H1 (cell line): ENCODE measurements around the gene THAP4. TPM values are rescaled to one million over a fixed set of nuclear protein-coding genes. Genes with fewer than 3 reads are reported as not detected.

ENCODE experiments used
- MAX ChIP-seq: IDR thresholded peaks from 2 replicates; pipeline ENCODE4 v1.6.1; 2012; ENCODE audit warnings: inconsistent platforms
- RFX5 ChIP-seq: IDR thresholded peaks from 2 replicates; pipeline ENCODE4 v1.6.1; 2011; ENCODE audit warnings: low read depth, low read length, improper control_type of control experiment, borderline replicate concordance
- SP1 ChIP-seq: IDR thresholded peaks from 2 replicates; pipeline ENCODE4 v1.6.1; 2011; ENCODE audit warnings: low read depth, low read length
- polyA plus RNA-seq, 7 experiments: library from polyadenylated mRNA; depleted of rRNA in 3 of 7; stranded (reverse) in 5 of 7; unstranded in 2 of 7; fragments of >200 nt in 5 of 7; fragments of 200-250 nt in 2 of 7; gene quantifications; 1 replicate in 5 of 7; 2 replicates in 1 of 7; 4 replicates in 1 of 7; pipeline versions ENCODE4 v1.2.1 to v1.2.3, GENCODE V29; 2011 to 2013; ENCODE audit warnings: missing spikeins in 2 of 7, mixed read lengths in 2 of 7
- total RNA-seq: library from RNA; stranded (reverse); fragmentation: NEBNext Ultra II Directional; extraction: Animal tissue kit (Norgen Biotek cat#: 25700); gene quantifications from 2 replicates; pipeline ENCODE4 v1.2.1, GENCODE V29; 2021

THAP4 gene
- total and polyA plus RNA-seq, 2 of the 8 experiments (the other 6 are each of a cell fraction or from before 2014, with no cell fraction given): 78.9 to 83.6 TPM

GRCh38 chr2:241639385-241639784 is 2.4 kb upstream of the THAP4 start (continued):
- TF ChIP-seq SP1: no peak
- no peak for TF ChIP-seq MAX
- no peak for TF ChIP-seq RFX5
